Left cardiac atrium (tissue), 4 donors: ENCODE measurements around the gene ARGLU1. TPM values are rescaled to one million over a fixed set of nuclear protein-coding genes. Genes with fewer than 3 reads are reported as not detected.

Experiments
- ATAC-seq, 2 donors: fragments of 200-7000 bp; cut with Tn5 transposase; one replicate each; pipeline ENCODE4 v1.9.1; 2020; ENCODE audit warnings: mild to moderate bottlenecking in 2 of 2, moderate library complexity in 2 of 2
- DNase-seq: peaks from one replicate; pipeline ENCODE4 v3.0.0-alpha.2; 2020
- intact Hi-C, 2 donors: fragments of 100-400 bp; cut with DNase I; formaldehyde crosslinking; loops; one replicate each; pipeline versions ENCODE4 v1.14.1 to v1.15.1; 2022 to 2023
- total RNA-seq, 2 donors: library from RNA; stranded (reverse); fragmentation: NEBNext Ultra II Directional; extraction: Animal tissue kit (Norgen Biotek cat#: 25700); gene quantifications; one replicate each; pipeline ENCODE4 v1.2.1, GENCODE V29; 2021
- donor health status: DM: no; HTN: yes; CAD: no.
- donor health status: DM: no; HTN: yes; CAD: no; lungs with severe emphysema.
- donor health status: DM: yes; HTN: yes; CAD: no.
- donor health status: Dilated cardiomyopathy.

Gene ARGLU1
- total RNA-seq, 2 donors from 2014 or later: 35.4 to 39.0 TPM

- intact Hi-C loops: loop anchor here (5.0 to 10.0 kb wide), 4 partner anchors 384 to 1958 kb away; no protein-coding TSS in a partner anchor
- ATAC-seq: no peak
- DNase-seq: no peak
These were observed 37.6 kb downstream of the ARGLU1 start for GRCh38 chr13:106530171-106530851.

DNA sequence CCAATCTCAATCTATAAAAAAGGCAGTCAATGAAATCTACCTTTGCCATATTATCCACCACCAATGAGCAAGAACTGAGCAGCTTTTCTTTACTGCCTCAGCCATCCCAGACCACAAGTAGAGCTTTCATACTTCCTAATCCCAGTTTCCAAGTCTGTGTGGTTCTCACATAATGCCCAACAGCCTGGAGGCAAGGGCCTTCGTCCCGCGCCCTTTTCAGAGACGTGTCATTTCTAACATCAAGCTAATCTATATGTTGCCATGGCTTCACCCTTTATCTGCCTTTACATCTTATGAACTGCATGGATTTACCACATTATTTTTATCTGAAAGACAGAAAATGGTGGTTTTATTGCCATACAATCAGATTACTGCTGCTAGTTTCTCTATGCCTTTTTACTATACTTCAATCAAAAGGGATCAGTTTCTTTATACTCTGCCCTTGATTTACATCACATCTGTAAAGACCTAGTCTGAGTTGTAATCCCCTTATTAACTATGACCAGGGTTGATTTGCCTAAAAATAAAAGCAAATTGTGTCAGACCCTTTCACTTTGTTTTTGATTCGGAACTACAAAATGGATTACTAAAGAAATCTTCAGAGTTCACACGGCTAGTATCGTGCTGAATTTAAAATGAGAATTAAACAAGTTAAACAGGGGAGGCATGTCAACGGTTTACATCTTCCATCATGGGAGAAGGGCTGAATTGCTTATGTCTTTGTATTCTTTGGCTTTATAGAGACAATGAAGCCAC is 38.3 kb downstream of the ARGLU1 start:
- no peak for DNase-seq
- intact Hi-C loops: loop anchor here (5.0 to 10.0 kb wide), 4 partner anchors 385 to 1957 kb away; no protein-coding TSS in a partner anchor

GRCh38 chr13:106528718-106529414 is 39.1 kb downstream of the ARGLU1 start:
- ATAC-seq (no peak), DNase-seq (no peak)
- intact Hi-C loops: no loop called here

More for the DNA sequence above, 38.3 kb downstream of the ARGLU1 start:
- ATAC-seq: no peak

- intact Hi-C loops: no loop called here
- ATAC-seq (no peak), DNase-seq (no peak)
These were observed 40.1 kb downstream of the ARGLU1 start for GRCh38 chr13:106527826-106528225.

DNA sequence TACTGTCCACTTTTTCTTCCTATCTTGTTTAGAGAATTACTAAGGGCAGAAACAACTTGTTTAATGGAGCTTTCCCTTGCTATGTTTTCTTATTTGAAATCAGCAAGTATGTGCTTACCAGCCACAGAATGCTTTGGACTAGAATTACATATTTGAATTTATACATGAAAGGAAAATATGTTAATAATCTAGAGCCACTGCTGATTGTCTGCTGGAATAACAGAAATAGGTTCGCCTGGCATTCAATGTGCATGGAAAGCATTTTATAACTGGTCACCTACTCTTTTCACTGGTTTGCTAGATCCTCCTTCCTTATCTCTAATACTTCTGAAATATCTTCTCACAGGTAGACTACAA is 40.5 kb downstream of the ARGLU1 start:
- DNase-seq (no peak), ATAC-seq (no peak)
- intact Hi-C loops: no loop called here

GRCh38 chr13:106526738-106527444 is 41.0 kb downstream of the ARGLU1 start:
- no peak for ATAC-seq
- intact Hi-C loops: no loop called here
- no peak for DNase-seq

GRCh38 chr13:106525865-106526264 is 42.1 kb downstream of the ARGLU1 start:
- intact Hi-C loops: no loop called here
- ATAC-seq (no peak), DNase-seq (no peak)

DNA sequence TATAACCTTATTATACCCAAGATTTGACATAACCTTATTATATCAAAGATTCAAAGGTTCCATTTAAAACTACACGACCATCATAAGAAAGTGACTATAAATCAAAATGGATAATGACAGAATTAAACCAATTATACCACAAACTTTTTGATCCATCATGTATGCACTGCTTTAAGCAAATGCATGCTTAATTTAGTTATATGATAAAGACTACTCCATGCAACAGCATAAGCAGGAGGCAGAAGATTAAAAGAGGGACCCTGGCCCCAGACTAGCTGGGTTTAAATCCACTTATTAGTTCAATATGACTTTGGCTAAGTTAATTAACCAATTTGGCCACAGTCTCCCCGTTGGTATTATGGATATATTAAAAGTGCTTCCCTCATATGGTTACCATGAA is 43.8 kb downstream of the ARGLU1 start:
- no peak for DNase-seq
- ATAC-seq: no peak
- intact Hi-C loops: no loop called here

GRCh38 chr13:106523576-106523975 is 44.4 kb downstream of the ARGLU1 start:
- intact Hi-C loops: no loop called here
- ATAC-seq (no peak), DNase-seq (no peak)

DNA sequence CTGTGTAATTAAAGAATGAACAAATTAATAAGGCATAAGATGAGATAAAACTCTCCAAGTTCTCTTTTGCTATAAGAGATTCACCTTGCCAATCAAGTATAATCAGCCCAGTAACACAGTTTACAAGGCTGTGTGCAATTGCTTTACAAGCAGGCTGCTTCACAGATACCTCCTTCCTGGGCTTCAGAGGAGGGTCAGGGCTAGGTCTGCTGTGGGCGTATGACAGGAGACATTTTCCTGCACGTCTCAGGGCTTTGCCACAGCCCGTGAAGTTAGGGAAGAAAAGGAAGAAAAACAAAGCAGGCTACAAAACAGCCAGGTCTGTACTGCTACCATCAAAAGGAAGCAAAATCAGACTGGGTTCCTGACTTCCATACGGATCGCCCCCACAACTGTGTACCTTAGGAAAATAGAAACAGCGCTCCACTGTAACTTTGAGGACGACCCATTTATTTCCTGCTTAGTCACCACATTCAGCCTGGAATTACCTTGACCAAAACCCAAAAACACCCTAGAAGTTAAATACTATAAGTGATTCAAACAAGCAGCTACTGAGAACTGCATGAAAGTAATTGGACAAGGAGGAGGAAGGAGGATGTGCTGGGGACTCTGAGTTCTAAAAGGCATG is 44.9 kb downstream of the ARGLU1 start:
- ATAC-seq (peak in 1 of 2 donors; percentile 23), DNase-seq (no peak)
- intact Hi-C loops: no loop called here

DNA sequence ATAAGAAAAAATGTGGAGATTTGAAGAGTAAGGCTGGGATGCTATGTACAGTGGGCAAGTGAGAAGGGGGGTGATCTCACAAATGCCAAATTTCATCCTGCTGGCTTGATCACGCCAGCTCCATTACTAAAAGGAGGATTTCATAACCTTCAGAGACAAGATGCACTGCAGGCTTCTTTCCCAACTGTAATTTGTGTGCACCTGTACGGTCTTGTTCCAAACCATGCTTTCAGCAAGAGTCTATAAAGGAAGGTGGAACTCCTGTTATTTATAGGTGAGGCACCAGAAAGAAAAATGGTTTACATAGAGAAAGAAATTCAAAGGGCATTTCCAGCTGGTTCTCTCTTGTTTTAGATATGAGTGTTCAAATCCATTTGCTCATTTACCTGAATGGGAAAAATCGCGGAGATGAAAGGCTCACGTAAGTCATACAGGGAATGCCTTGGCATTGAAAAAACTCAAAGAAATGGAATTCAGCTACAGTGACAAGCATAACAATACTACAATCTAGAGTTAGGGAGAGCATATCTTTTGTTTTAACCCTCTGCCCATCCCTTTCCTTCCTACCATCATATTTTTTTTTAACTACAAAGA is 45.7 kb downstream of the ARGLU1 start:
- intact Hi-C loops: no loop called here

GRCh38 chr13:106521095-106521799 is 46.7 kb downstream of the ARGLU1 start:
- DNase-seq (no peak), ATAC-seq (no peak)
- intact Hi-C loops: no loop called here

More for the DNA sequence above, 45.7 kb downstream of the ARGLU1 start:
- no peak for DNase-seq
- ATAC-seq: peak in 1 of 2 donors; percentile 15

DNA sequence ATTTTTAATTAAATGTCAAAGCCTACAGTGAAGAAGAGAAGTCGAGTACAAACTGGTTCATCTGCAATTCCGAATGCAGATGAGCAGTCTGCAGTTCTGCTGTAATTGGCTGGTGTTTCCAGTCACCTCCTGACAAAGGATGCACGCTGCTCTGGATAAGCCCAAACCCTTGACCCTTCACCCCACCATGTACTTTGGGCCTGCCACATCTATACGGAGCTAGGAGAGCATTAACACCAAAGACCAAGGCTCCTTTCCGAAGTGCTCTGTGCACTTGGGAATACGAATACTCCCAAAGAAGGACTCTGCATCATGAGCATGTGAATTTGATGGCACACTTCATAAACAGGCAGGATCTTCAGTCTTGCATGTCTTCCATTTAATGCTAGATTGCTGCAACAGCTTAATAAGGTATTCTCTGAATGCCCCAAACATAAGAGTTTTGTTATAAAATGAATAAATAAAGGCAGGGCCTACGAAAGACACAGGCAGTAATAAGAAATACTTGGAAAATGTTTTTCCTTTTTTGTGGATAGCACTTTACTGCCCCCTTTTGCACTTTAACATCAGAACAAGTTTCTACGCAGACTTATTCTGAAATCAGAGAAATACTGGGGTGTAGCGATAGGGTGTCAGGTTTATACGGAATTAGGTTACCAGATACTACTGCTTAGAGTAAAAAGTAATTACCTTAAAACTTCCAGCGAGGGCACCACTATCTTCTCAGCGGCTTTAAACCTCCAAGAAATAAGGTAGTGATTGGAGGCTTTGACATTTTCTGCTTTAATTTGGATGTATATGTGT is 47.5 kb downstream of the ARGLU1 start:
- intact Hi-C loops: no loop called here
- no peak for ATAC-seq
- DNase-seq: no peak

- ATAC-seq: no peak
- no peak for DNase-seq
- intact Hi-C loops: no loop called here
These were observed 49.4 kb downstream of the ARGLU1 start for GRCh38 chr13:106518512-106518911.

DNA sequence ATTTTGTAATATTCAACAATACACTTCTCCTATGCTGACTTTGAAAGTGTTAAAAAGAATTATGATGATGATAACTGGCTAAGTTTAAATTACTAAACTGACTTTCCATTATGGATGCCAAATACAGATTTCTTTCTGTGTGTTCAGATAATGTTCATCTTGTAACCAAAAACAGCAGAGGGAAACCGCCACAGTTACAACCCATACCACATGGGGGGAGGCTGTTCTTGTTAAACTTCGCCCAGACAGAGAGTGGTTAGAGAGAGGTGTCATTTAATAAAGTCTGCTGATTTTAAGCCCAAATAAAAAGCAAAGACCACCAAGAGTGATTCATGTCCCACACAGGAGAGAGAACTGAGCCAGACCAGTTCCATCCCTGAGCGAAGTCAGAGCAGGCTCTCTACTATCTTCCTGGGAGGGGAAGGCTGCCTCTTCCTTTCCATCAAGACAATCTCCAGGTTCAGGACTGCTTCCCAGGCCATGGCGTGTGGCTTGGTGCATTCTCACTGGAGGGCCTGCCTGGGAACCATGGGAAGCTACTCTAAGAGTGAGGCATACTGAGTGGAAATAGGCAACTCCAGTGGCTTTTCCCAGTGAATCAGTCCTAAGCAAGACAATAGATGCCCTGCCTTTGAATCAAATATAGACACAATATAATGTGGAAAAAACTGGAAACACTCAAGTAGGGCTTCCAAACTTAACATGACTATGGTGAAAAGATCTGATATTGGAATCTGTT is 50.7 kb downstream of the ARGLU1 start:
- ATAC-seq: no peak
- intact Hi-C loops: no loop called here

DNA sequence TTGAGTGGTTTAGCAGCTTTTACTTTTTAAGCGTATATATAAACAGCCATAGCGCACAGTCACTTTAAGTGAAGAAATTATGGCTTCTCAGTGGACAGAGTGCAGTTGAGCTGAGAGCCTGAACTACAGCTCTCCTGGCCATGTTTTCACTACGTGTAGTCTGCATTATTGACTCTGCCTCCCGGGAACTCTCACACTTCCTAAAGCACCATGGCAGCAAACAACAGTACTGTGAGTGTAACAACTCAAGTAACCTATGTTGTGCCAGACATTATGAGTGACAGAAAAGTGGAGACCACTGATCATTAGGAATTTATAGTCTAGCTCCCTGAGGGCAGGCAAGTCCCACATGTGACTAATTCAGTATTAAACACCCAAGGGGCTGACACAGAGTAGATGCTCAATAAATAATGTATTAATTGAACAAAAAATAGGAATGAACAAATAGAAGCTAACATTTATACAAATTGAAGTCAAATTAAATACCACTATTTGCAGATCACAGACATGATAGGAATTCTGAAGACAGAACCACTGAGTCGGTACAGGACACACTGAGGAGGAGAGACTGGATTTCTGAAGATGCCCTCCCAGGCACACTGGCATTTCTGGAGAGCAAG is 52.2 kb downstream of the ARGLU1 start:
- DNase-seq (no peak), ATAC-seq (no peak)
- intact Hi-C loops: no loop called here

More for the DNA sequence above, 50.7 kb downstream of the ARGLU1 start:
- DNase-seq: no peak
